HepG2 (cell line): ENCODE measurements around the gene SGPP2. TPM values are rescaled to one million over a fixed set of nuclear protein-coding genes. Genes with fewer than 3 reads are reported as not detected.

Experiments
- CENPBD1 ChIP-seq: sonication (generic); formaldehyde crosslinking; IDR thresholded peaks from 2 replicates; pipeline ENCODE4 v1.8.0; 2022; ENCODE audit warnings: missing genetic modification reagents, low read depth, mild to moderate bottlenecking, borderline replicate concordance
- JUNB ChIP-seq: sonication (generic); formaldehyde crosslinking; IDR thresholded peaks from 2 replicates; pipeline ENCODE4 v1.8.0; 2022; ENCODE audit warnings: missing genetic modification reagents, mild to moderate bottlenecking, borderline replicate concordance
- KLF6 ChIP-seq: IDR thresholded peaks from 2 replicates; pipeline ENCODE4 v1.8.0; 2016; ENCODE audit warnings: missing biosample characterization, missing genetic modification reagents
- MYPOP ChIP-seq: sonication (generic); formaldehyde crosslinking; IDR thresholded peaks from 2 replicates; pipeline ENCODE4 v1.8.1; 2023; ENCODE audit warnings: mild to moderate bottlenecking, moderate library complexity, missing genetic modification reagents
- PCBP1 ChIP-seq: fragments of 200-400 bp; formaldehyde crosslinking; IDR thresholded peaks from 2 replicates; pipeline ENCODE4 v1.6.1; 2017; ENCODE audit warnings: mild to moderate bottlenecking, low read depth, low read length, borderline replicate concordance
- SPEN ChIP-seq: sonication (generic); formaldehyde crosslinking; IDR thresholded peaks from 2 replicates; pipeline ENCODE4 v1.5.1; 2020; ENCODE audit warnings: low read depth, mild to moderate bottlenecking, missing genetic modification reagents
- STAG1 ChIP-seq: sonication (generic); formaldehyde crosslinking; IDR thresholded peaks from 2 replicates; pipeline ENCODE4 v1.4.0; 2020; ENCODE audit warnings: missing genetic modification reagents
- TBP ChIP-seq: sonication (generic); formaldehyde crosslinking; IDR thresholded peaks from 2 replicates; pipeline ENCODE4 v1.5.0; 2020; ENCODE audit warnings: missing genetic modification reagents
- THRA ChIP-seq: sonication (generic); formaldehyde crosslinking; IDR thresholded peaks from 2 replicates; pipeline ENCODE4 v1.4.0; 2020; ENCODE audit warnings: missing genetic modification reagents, borderline replicate concordance
- ZFP90 ChIP-seq: sonication (generic); formaldehyde crosslinking; IDR thresholded peaks from 2 replicates; pipeline ENCODE4 v1.8.0; 2022; ENCODE audit warnings: missing genetic modification reagents, mild to moderate bottlenecking, inconsistent platforms, borderline replicate concordance
- ZFYVE20 ChIP-seq: sonication (generic); formaldehyde crosslinking; IDR thresholded peaks from 2 replicates; pipeline ENCODE4 v1.8.0; 2023; ENCODE audit warnings: low read depth, mild to moderate bottlenecking, moderate library complexity, missing genetic modification reagents, borderline replicate concordance
- ZNF224 ChIP-seq: sonication (generic); formaldehyde crosslinking; IDR thresholded peaks from 2 replicates; pipeline ENCODE4 v1.5.0; 2020; ENCODE audit warnings: mild to moderate bottlenecking, missing genetic modification reagents
- ZNF296 ChIP-seq: sonication (generic); formaldehyde crosslinking; conservative IDR thresholded peaks from 2 replicates; pipeline ENCODE4 v1.5.0; 2020; ENCODE audit warnings: mild to moderate bottlenecking, missing genetic modification reagents
- ZNF446 ChIP-seq: sonication (generic); formaldehyde crosslinking; IDR thresholded peaks from 2 replicates; pipeline ENCODE4 v1.5.0; 2020; ENCODE audit warnings: mild to moderate bottlenecking, missing genetic modification reagents
- ZNF703 ChIP-seq: sonication (generic); formaldehyde crosslinking; IDR thresholded peaks from 2 replicates; pipeline ENCODE4 v1.5.1; 2020; ENCODE audit warnings: missing genetic modification reagents, mild to moderate bottlenecking, moderate library complexity, borderline replicate concordance
- polyA plus RNA-seq, 8 experiments: library from polyadenylated mRNA; depleted of rRNA in 3 of 8; stranded (reverse) in 7 of 8; unstranded in 1 of 8; fragments of >200 nt; fragmentation: Illumina TruSeq in 4 of 8; extraction: Trizol in 4 of 8; gene quantifications; 2 replicates each; pipeline versions ENCODE4 v1.2.1 to v1.2.3, GENCODE V29; 2011 to 2016; ENCODE audit warnings: low read depth in 4 of 8, missing spikeins in 1 of 8, mixed read lengths in 1 of 8; ENCODE audit not compliant: insufficient read depth in 1 of 8
- total RNA-seq, 5 experiments: library from RNA; depleted of rRNA; stranded (reverse); fragments of >200 nt; fragmentation: Illumina TruSeq; extraction: Trizol; gene quantifications; 2 replicates each; pipeline ENCODE4 v1.2.3, GENCODE V29; 2016; ENCODE audit warnings: low read depth in 1 of 5
- TF ChIP-seq, protein P1 (sequence below): sonication (generic); formaldehyde crosslinking; IDR thresholded peaks from 2 replicates; pipeline ENCODE4 v1.4.0; 2020; ENCODE audit warnings: mild to moderate bottlenecking, missing genetic modification reagents, borderline replicate concordance
- TF ChIP-seq, protein P2 (sequence below): sonication (generic); formaldehyde crosslinking; IDR thresholded peaks from 2 replicates; pipeline ENCODE4 v1.5.0; 2020; ENCODE audit warnings: missing genetic modification reagents
- TF ChIP-seq, protein P3 (sequence below): sonication (generic); formaldehyde crosslinking; IDR thresholded peaks from 2 replicates; pipeline ENCODE4 v1.4.0; 2020; ENCODE audit warnings: missing genetic modification reagents

Gene SGPP2
- total and polyA plus RNA-seq, 2 of the 13 experiments (the other 11 are each of a cell fraction or from before 2014, with no cell fraction given) = not detected

- TF ChIP-seq ZFYVE20 (no peak), MYPOP (CRISPR knock-in tag) (0 out of 2 replicates have a peak, but pooled peaks have one; percentile 19), ZNF703 (CRISPR knock-in tag) (no peak), PCBP1 (no peak), JUNB (CRISPR knock-in tag) (no peak), ZNF446 (CRISPR knock-in tag) (no peak), ZNF296 (CRISPR knock-in tag) (no peak), KLF6 (CRISPR knock-in tag) (no peak), TBP (CRISPR knock-in tag) (no peak), SPEN (0 out of 2 replicates have a peak, but pooled peaks have one; percentile 21), ZFP90 (CRISPR knock-in tag) (no peak), CENPBD1 (no peak), STAG1 (no peak), THRA (CRISPR knock-in tag) (no peak), ZNF224 (CRISPR knock-in tag) (no peak)
- TF ChIP-seq, protein P1, sequence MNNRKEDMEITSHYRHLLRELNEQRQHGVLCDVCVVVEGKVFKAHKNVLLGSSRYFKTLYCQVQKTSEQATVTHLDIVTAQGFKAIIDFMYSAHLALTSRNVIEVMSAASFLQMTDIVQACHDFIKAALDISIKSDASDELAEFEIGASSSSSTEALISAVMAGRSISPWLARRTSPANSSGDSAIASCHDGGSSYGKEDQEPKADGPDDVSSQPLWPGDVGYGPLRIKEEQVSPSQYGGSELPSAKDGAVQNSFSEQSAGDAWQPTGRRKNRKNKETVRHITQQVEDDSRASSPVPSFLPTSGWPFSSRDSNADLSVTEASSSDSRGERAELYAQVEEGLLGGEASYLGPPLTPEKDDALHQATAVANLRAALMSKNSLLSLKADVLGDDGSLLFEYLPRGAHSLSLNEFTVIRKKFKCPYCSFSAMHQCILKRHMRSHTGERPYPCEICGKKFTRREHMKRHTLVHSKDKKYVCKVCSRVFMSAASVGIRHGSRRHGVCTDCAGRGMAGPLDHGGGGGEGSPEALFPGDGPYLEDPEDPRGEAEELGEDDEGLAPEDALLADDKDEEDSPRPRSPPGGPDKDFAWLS (CRISPR knock-in tag) = no peak
- TF ChIP-seq, protein P2, sequence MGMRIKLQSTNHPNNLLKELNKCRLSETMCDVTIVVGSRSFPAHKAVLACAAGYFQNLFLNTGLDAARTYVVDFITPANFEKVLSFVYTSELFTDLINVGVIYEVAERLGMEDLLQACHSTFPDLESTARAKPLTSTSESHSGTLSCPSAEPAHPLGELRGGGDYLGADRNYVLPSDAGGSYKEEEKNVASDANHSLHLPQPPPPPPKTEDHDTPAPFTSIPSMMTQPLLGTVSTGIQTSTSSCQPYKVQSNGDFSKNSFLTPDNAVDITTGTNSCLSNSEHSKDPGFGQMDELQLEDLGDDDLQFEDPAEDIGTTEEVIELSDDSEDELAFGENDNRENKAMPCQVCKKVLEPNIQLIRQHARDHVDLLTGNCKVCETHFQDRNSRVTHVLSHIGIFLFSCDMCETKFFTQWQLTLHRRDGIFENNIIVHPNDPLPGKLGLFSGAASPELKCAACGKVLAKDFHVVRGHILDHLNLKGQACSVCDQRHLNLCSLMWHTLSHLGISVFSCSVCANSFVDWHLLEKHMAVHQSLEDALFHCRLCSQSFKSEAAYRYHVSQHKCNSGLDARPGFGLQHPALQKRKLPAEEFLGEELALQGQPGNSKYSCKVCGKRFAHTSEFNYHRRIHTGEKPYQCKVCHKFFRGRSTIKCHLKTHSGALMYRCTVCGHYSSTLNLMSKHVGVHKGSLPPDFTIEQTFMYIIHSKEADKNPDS (CRISPR knock-in tag) = no peak
- TF ChIP-seq, protein P3, sequence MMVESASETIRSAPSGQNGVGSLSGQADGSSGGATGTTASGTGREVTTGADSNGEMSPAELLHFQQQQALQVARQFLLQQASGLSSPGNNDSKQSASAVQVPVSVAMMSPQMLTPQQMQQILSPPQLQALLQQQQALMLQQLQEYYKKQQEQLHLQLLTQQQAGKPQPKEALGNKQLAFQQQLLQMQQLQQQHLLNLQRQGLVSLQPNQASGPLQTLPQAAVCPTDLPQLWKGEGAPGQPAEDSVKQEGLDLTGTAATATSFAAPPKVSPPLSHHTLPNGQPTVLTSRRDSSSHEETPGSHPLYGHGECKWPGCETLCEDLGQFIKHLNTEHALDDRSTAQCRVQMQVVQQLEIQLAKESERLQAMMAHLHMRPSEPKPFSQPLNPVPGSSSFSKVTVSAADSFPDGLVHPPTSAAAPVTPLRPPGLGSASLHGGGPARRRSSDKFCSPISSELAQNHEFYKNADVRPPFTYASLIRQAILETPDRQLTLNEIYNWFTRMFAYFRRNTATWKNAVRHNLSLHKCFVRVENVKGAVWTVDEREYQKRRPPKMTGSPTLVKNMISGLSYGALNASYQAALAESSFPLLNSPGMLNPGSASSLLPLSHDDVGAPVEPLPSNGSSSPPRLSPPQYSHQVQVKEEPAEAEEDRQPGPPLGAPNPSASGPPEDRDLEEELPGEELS (CRISPR knock-in tag) = peak; percentile 32; the same call in 1 of the 2 replicates
These were observed 148.4 kb downstream of the SGPP2 start (continued) for GRCh38 chr2:222572751-222573174.
